Endothelial cell of umbilical vein (primary cell): ENCODE measurements around the gene CELF2.

Source experiments
- CTCF ChIP-seq, 2 donors: IDR thresholded peaks; 1 replicate in 1 of 2; 2 replicates in 1 of 2; pipeline ENCODE4 v1.5.1; 2011; ENCODE audit warnings: low read length in 2 of 2, mild to moderate bottlenecking in 2 of 2, moderate library complexity in 2 of 2, control low read depth in 1 of 2, inconsistent platforms in 1 of 2, low read depth in 1 of 2; ENCODE audit not compliant: insufficient read depth in 1 of 2; ENCODE audit errors: extremely low read depth in 1 of 2
- EZH2 ChIP-seq: IDR thresholded peaks from 2 replicates; pipeline ENCODE4 v1.6.1; 2012; ENCODE audit warnings: borderline replicate concordance, low read depth, mild to moderate bottlenecking, moderate library complexity, low read length, inconsistent platforms; ENCODE audit not compliant: severe bottlenecking
- FOS ChIP-seq: IDR thresholded peaks from 2 replicates; pipeline ENCODE4 v1.6.1; 2011; ENCODE audit warnings: mild to moderate bottlenecking, low read length, moderate library complexity, borderline replicate concordance; ENCODE audit not compliant: insufficient read depth
- MAX ChIP-seq: IDR thresholded peaks from 2 replicates; pipeline ENCODE4 v1.6.1; 2011; ENCODE audit not compliant: insufficient read depth, insufficient read length
- MYC ChIP-seq: IDR thresholded peaks from one replicate; pipeline ENCODE4 v1.6.1; 2011; ENCODE audit warnings: mild to moderate bottlenecking, low read depth, low read length
- POLR2A ChIP-seq: IDR thresholded peaks from 2 replicates; pipeline ENCODE4 v1.6.1; 2012; ENCODE audit warnings: low read depth, mild to moderate bottlenecking, control low read depth, low read length
- POLR2AphosphoS5 ChIP-seq: IDR thresholded peaks from 2 replicates; pipeline ENCODE4 v1.6.1; 2012; ENCODE audit warnings: low read depth, mild to moderate bottlenecking, control low read depth, low read length, moderate library complexity; ENCODE audit not compliant: insufficient read depth

GRCh38 chr10:11050301-11051287 lies 32.9 kb downstream of the CELF2 start:
- TF ChIP-seq CTCF (IDR thresholded peaks at IDR 0.05; ENCODE audit: extremely low read depth in 1 of 2, insufficient read depth in 1 of 2, low read depth in 1 of 2, low read length in 2 of 2) (no peak), MAX (no peak), EZH2 (no peak), POLR2AphosphoS5 (no peak), POLR2A (no peak), FOS (no peak), MYC (no peak)
